Transverse colon (tissue), 4 donors: ENCODE results near the gene YWHAG.

Experiments used
- CTCF ChIP-seq, 5 experiments: fragments of 200-600 bp in 3 of 5; fragments of 450-650 bp in 2 of 5; sonication (generic) in 3 of 5; IDR thresholded peaks; 1 replicate in 2 of 5; 2 replicates in 3 of 5; pipeline ENCODE4 v1.5.1; 2016 to 2017; ENCODE audit warnings: antibody characterized with exemption in 5 of 5, inconsistent platforms in 3 of 5, mild to moderate bottlenecking in 2 of 5, moderate library complexity in 1 of 5
- EP300 ChIP-seq: sonication (generic); formaldehyde crosslinking; IDR thresholded peaks from one replicate; pipeline ENCODE4 v1.6.1; 2017; ENCODE audit warnings: antibody characterized with exemption, low read depth
- POLR2A ChIP-seq: fragments of 450-650 bp; IDR thresholded peaks from one replicate; pipeline ENCODE4 v1.6.1; 2016; ENCODE audit warnings: antibody characterized with exemption, mild to moderate bottlenecking, moderate library complexity
- POLR2AphosphoS5 ChIP-seq, 3 donors: sonication (generic); formaldehyde crosslinking; IDR thresholded peaks; one replicate each; pipeline ENCODE4 v1.6.1; 2016; ENCODE audit warnings: antibody characterized with exemption in 3 of 3

- TF ChIP-seq CTCF (IDR thresholded peaks at IDR 0.05) (no peak), POLR2A (no peak), EP300 (no peak), POLR2AphosphoS5 (IDR thresholded peaks at IDR 0.05) (no peak)
Measured at GRCh38 chr7:76346778-76347177, 12.0 kb downstream of the YWHAG start.
